ENCODE data around the gene ZNF438. TPM values are rescaled to one million over a fixed set of nuclear protein-coding genes. Genes with fewer than 3 reads are reported as not detected.
A peak's percentile ranks its signal among the peaks of the same experiment; 100 is the strongest.

ZNF438 gene
- polyA plus RNA-seq, 3 donors: 5.4 to 11.1 (median 9.3) TPM

GRCh38 chr10:30990351-30990750 lies 41.3 kb downstream of the ZNF438 start:
- Histone ChIP-seq H3K9ac (ENCODE audit: insufficient read depth, low read length, poor library complexity, severe bottlenecking) (no peak overlapping the region), H3K9me3 (replicated peaks in 1 of 2; ENCODE audit: control insufficient read depth in 1 of 2, insufficient read depth in 1 of 2, low read length in 2 of 2) (peaks cover 0 to 10% of the 10 kb centered on the region in 2 donors), H3K36me3 (replicated peaks in 1 of 2; ENCODE audit: control insufficient read depth in 1 of 2, insufficient read depth in 2 of 2, low read length in 2 of 2) (peaks cover 2 to 14% of the 10 kb centered on the region in 2 donors), H3K27me3 (ENCODE audit: control insufficient read depth in 2 of 2, insufficient read depth in 2 of 2, low read length in 2 of 2) (no peaks in the 10 kb centered on the region), H3K79me2 (ENCODE audit: insufficient read depth, low read length) (peaks cover 95% of the 10 kb centered on the region), H3K4me2 (replicated peaks; ENCODE audit: extremely low read depth, low read length, poor library complexity, severe bottlenecking) (no peak overlapping the region), H4K20me1 (ENCODE audit: insufficient read depth, low read length) (no peaks in the 10 kb centered on the region), H3K4me1 (ENCODE audit: control insufficient read depth in 1 of 2, insufficient read depth in 2 of 2, low read length in 2 of 2) (peaks cover 59 to 68% of the 10 kb centered on the region in 2 donors), H2AFZ (ENCODE audit: insufficient read depth, low read depth, low read length, poor library complexity, severe bottlenecking) (no peak overlapping the region), H3K4me3 (replicated peaks in 1 of 3; ENCODE audit: low read depth in 2 of 3, low read length in 3 of 3) (no peak overlapping the region), H3K27ac (ENCODE audit: low read depth in 1 of 2, low read length in 2 of 2) (no peak overlapping the region)
- Mint-ChIP-seq H3K27me3 (ENCODE audit: low read depth in 3 of 3) (no peaks in the 10 kb centered on the region), H3K36me3 (peaks cover 18 to 37% of the 10 kb centered on the region in 2 donors), H3K9me3 (peaks cover 2 to 16% (median 12%) of the 10 kb centered on the region in 7 donors), H3K4me3 (no peak overlapping the region), H3K4me1 (peaks cover 63% of the 10 kb centered on the region), H3K27ac (no peak overlapping the region)
- no peak for TF ChIP-seq CTCF (IDR thresholded peaks at IDR 0.05)
- no peak for DNase-seq
- intact Hi-C loops (cut with micrococcal nuclease): no loop called here
- no CpG with 5 or more reads among the region's 2 CpGs for WGBS (ENCODE audit: insufficient coverage)

GRCh38 chr10:30988831-30989435 lies 42.7 kb downstream of the ZNF438 start:
- Histone ChIP-seq H2AFZ (ENCODE audit: insufficient read depth, low read depth, low read length, poor library complexity, severe bottlenecking) (no peak overlapping the region), H4K20me1 (ENCODE audit: insufficient read depth, low read length) (no peaks in the 10 kb centered on the region), H3K4me1 (ENCODE audit: control insufficient read depth in 1 of 2, insufficient read depth in 2 of 2, low read length in 2 of 2) (peaks cover 52 to 65% of the 10 kb centered on the region in 2 donors), H3K4me2 (replicated peaks; ENCODE audit: extremely low read depth, low read length, poor library complexity, severe bottlenecking) (no peak overlapping the region), H3K9ac (ENCODE audit: insufficient read depth, low read length, poor library complexity, severe bottlenecking) (no peak overlapping the region), H3K36me3 (replicated peaks in 1 of 2; ENCODE audit: control insufficient read depth in 1 of 2, insufficient read depth in 2 of 2, low read length in 2 of 2) (peaks cover 0 to 12% of the 10 kb centered on the region in 2 donors), H3K27me3 (ENCODE audit: control insufficient read depth in 2 of 2, insufficient read depth in 2 of 2, low read length in 2 of 2) (no peaks in the 10 kb centered on the region), H3K4me3 (replicated peaks in 1 of 3; ENCODE audit: low read depth in 2 of 3, low read length in 3 of 3) (no peak overlapping the region), H3K79me2 (ENCODE audit: insufficient read depth, low read length) (peaks cover 93% of the 10 kb centered on the region), H3K27ac (ENCODE audit: low read depth in 1 of 2, low read length in 2 of 2) (peak overlapping the region in 1 of 2 donors; percentile 44), H3K9me3 (replicated peaks in 1 of 2; ENCODE audit: control insufficient read depth in 1 of 2, insufficient read depth in 1 of 2, low read length in 2 of 2) (peaks cover 0 to 3% of the 10 kb centered on the region in 2 donors)
- no CpG with 5 or more reads among the region's 1 CpG for WGBS (ENCODE audit: insufficient coverage)
- intact Hi-C loops (cut with micrococcal nuclease): no loop called here
- no peak overlapping the region for H3K4me3 Mint-ChIP-seq
- no peak for TF ChIP-seq CTCF (IDR thresholded peaks at IDR 0.05)
- peaks cover 58% of the 10 kb centered on the region for H3K4me1 Mint-ChIP-seq
- peaks cover 0 to 3% (median 0%) of the 10 kb centered on the region in 7 donors for H3K9me3 Mint-ChIP-seq
- H3K27me3 Mint-ChIP-seq (ENCODE audit: low read depth in 3 of 3): no peaks in the 10 kb centered on the region
- peaks cover 9 to 25% of the 10 kb centered on the region in 2 donors for H3K36me3 Mint-ChIP-seq
- peak overlapping the region in 3 of 7 donors; percentile 4 to 15 (median 7) for H3K27ac Mint-ChIP-seq
- no peak for DNase-seq
